Astrocyte (in vitro differentiated cells and primary cell): ENCODE data around the gene MCM7. TPM values are rescaled to one million over a fixed set of nuclear protein-coding genes. Genes with fewer than 3 reads are reported as not detected.

Experiments used
- DNase-seq: peaks from one replicate; pipeline ENCODE4 v3.0.0-alpha.2; 2010; ENCODE audit warnings: low read depth
- FAIRE-seq: peaks from 2 replicates; lab custom pipeline; 2011; peaks lifted over from hg19 to GRCh38; lab: Jason Lieb, UNC
- H2AFZ ChIP-seq: 2 replicates; pipeline ENCODE4 v1.6.0; 2012; ENCODE audit warnings: low read depth, low read length, inconsistent platforms
- H3K27ac ChIP-seq: 2 replicates; pipeline ENCODE4 v1.5.1; 2011; ENCODE audit warnings: low read depth, low read length, inconsistent platforms
- H3K27me3 ChIP-seq: 2 replicates; pipeline ENCODE4 v1.6.0; 2011; ENCODE audit warnings: low read length, inconsistent platforms; ENCODE audit not compliant: insufficient read depth
- H3K36me3 ChIP-seq: 2 replicates; pipeline ENCODE4 v1.5.1; 2011; ENCODE audit warnings: low read length, inconsistent platforms; ENCODE audit not compliant: insufficient read depth
- H3K4me1 ChIP-seq: 2 replicates; pipeline ENCODE4 v1.5.1; 2011; ENCODE audit warnings: low read length, inconsistent platforms; ENCODE audit not compliant: insufficient read depth
- H3K4me2 ChIP-seq: 2 replicates; pipeline ENCODE4 v1.6.0; 2012; ENCODE audit warnings: low read length, inconsistent platforms
- H3K4me3 ChIP-seq: 2 replicates; pipeline ENCODE4 v1.5.1; 2011; ENCODE audit warnings: low read depth, mild to moderate bottlenecking, low read length, inconsistent platforms; ENCODE audit not compliant: insufficient read depth
- H3K79me2 ChIP-seq: 2 replicates; pipeline ENCODE4 v1.6.0; 2012; ENCODE audit warnings: mild to moderate bottlenecking, low read length, inconsistent platforms; ENCODE audit not compliant: insufficient read depth
- H3K9ac ChIP-seq: 2 replicates; pipeline ENCODE4 v1.6.0; 2012; ENCODE audit warnings: mild to moderate bottlenecking, low read length, inconsistent platforms
- H3K9me3 ChIP-seq: 2 replicates; pipeline ENCODE4 v1.5.1; 2012; ENCODE audit warnings: low read depth, mild to moderate bottlenecking, low read length, inconsistent platforms; ENCODE audit not compliant: insufficient read depth
- H4K20me1 ChIP-seq: 2 replicates; pipeline ENCODE4 v1.6.0; 2012; ENCODE audit warnings: low read length, inconsistent platforms; ENCODE audit not compliant: insufficient read depth
- H3K27ac Mint-ChIP-seq: one replicate; pipeline ENCODE4 v1.8.0; 2021; ENCODE audit warnings: mild to moderate bottlenecking, mixed read lengths; ENCODE audit not compliant: unreplicated experiment
- H3K27me3 Mint-ChIP-seq: one replicate; pipeline ENCODE4 v1.8.0; 2021; ENCODE audit warnings: low read depth, mixed read lengths; ENCODE audit not compliant: unreplicated experiment
- H3K36me3 Mint-ChIP-seq: one replicate; pipeline ENCODE4 v1.8.0; 2021; ENCODE audit warnings: low read depth, mixed read lengths; ENCODE audit not compliant: unreplicated experiment
- H3K4me1 Mint-ChIP-seq: one replicate; pipeline ENCODE4 v1.8.0; 2021; ENCODE audit warnings: low read depth, mixed read lengths; ENCODE audit not compliant: unreplicated experiment
- H3K4me3 Mint-ChIP-seq: one replicate; pipeline ENCODE4 v1.8.0; 2021; ENCODE audit warnings: mild to moderate bottlenecking, moderate library complexity, mixed read lengths; ENCODE audit not compliant: unreplicated experiment
- H3K9me3 Mint-ChIP-seq: one replicate; pipeline ENCODE4 v1.8.0; 2021; ENCODE audit warnings: mild to moderate bottlenecking, mixed read lengths; ENCODE audit not compliant: unreplicated experiment
- EZH2 ChIP-seq: IDR thresholded peaks from 2 replicates; pipeline ENCODE4 v1.6.1; 2012; ENCODE audit warnings: mild to moderate bottlenecking, low read length, inconsistent platforms; ENCODE audit not compliant: insufficient read depth
- total RNA-seq: library from RNA; stranded (reverse); gene quantifications from 2 replicates; pipeline ENCODE4 v1.2.1, GENCODE V29; 2021
- TF ChIP-seq, protein P1 (sequence below): IDR thresholded peaks from 2 replicates; pipeline ENCODE4 v1.5.1; 2011; ENCODE audit warnings: low read depth, mild to moderate bottlenecking, inconsistent platforms, low read length, moderate library complexity; ENCODE audit not compliant: insufficient read depth

MCM7 gene
- total RNA-seq, 1 donor from 2014 or later: 55.2 TPM

DNA sequence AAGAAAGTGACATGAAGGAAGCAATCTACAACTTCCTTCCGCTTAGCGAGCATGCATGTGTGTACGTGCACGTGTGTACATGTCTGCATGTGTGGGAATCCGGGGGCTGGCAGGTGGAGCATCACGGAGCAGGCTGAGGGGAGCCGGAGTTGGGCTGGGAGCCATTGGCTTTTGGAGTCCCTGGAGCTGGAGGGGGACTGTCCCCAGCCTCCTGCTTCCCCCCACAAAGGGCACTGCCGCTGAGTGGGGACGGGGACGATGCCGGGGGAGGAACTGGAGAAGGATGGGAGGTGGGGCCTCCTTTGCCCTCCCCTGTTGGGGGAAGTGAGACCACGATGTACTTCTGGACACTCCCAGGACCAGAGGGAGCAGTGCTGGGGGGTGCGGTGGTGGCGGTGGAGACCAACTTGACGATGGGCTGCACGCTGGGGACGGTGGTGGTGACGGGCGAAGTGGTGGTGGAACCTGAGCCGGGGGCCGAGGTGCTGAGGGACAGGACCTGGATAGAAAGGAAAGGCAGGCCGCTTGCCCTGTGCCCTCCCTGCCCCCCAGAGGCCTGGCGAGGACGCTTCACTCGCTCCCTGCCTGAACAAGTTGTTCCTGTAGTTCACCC lies 6.0 kb upstream of the MCM7 start:
- H3K9ac ChIP-seq: no peak overlapping the region
- Mint-ChIP-seq H3K4me3 (no peak overlapping the region), H3K4me1 (peaks cover 6% of the 10 kb centered on the region), H3K36me3 (peaks cover 33% of the 10 kb centered on the region), H3K9me3 (no peaks in the 10 kb centered on the region), H3K27ac (no peak overlapping the region), H3K27me3 (no peaks in the 10 kb centered on the region)
- FAIRE-seq (no peak), DNase-seq (no peak)
- H3K36me3 ChIP-seq: peaks cover 21% of the 10 kb centered on the region
- H3K9me3 ChIP-seq: no peaks in the 10 kb centered on the region
- H3K4me3 ChIP-seq: no peak overlapping the region
- peaks cover 4% of the 10 kb centered on the region for H3K79me2 ChIP-seq
- no peak overlapping the region for H2AFZ ChIP-seq
- no peaks in the 10 kb centered on the region for H3K27me3 ChIP-seq
- no peak overlapping the region for H3K27ac ChIP-seq
- no peak overlapping the region for H3K4me2 ChIP-seq
- peaks cover 13% of the 10 kb centered on the region for H4K20me1 ChIP-seq
- TF ChIP-seq EZH2: no peak
- TF ChIP-seq, protein P1, sequence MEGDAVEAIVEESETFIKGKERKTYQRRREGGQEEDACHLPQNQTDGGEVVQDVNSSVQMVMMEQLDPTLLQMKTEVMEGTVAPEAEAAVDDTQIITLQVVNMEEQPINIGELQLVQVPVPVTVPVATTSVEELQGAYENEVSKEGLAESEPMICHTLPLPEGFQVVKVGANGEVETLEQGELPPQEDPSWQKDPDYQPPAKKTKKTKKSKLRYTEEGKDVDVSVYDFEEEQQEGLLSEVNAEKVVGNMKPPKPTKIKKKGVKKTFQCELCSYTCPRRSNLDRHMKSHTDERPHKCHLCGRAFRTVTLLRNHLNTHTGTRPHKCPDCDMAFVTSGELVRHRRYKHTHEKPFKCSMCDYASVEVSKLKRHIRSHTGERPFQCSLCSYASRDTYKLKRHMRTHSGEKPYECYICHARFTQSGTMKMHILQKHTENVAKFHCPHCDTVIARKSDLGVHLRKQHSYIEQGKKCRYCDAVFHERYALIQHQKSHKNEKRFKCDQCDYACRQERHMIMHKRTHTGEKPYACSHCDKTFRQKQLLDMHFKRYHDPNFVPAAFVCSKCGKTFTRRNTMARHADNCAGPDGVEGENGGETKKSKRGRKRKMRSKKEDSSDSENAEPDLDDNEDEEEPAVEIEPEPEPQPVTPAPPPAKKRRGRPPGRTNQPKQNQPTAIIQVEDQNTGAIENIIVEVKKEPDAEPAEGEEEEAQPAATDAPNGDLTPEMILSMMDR: no peak
- H3K4me1 ChIP-seq: peaks cover 8% of the 10 kb centered on the region

DNA sequence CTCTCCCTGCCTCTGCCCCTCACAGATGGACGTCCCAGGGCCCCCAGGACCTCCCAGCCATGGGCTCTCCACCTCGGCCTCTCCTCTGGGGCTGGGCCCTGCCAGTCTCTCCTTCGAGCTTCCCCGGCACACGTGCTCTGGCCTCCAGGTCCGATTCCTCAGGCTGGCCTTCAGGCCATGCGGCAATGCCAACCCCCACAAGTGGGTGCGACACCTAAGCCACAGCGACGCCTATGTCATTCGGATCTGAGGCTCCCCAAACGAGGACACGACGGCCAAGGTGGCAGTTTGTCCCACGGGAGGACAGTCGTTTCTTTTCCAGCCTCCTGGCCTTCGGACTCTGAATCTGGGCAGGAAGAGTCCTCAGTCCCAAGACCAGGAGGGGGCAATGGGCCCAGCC lies 5.4 kb upstream of the MCM7 start:
- Histone ChIP-seq H3K4me2 (no peak overlapping the region), H3K4me1 (peaks cover 10% of the 10 kb centered on the region), H3K9me3 (no peaks in the 10 kb centered on the region), H3K79me2 (peaks cover 6% of the 10 kb centered on the region), H2AFZ (no peak overlapping the region), H3K27me3 (no peaks in the 10 kb centered on the region), H3K9ac (no peak overlapping the region), H4K20me1 (peaks cover 13% of the 10 kb centered on the region), H3K4me3 (no peak overlapping the region), H3K27ac (no peak overlapping the region), H3K36me3 (peaks cover 21% of the 10 kb centered on the region)
- Mint-ChIP-seq H3K36me3 (peaks cover 31% of the 10 kb centered on the region), H3K4me1 (peaks cover 6% of the 10 kb centered on the region), H3K27me3 (no peaks in the 10 kb centered on the region), H3K4me3 (no peak overlapping the region), H3K27ac (peak overlapping the region; percentile 69), H3K9me3 (no peaks in the 10 kb centered on the region)
- DNase-seq: no peak
- TF ChIP-seq EZH2: no peak
- TF ChIP-seq, protein P1: no peak
- no peak for FAIRE-seq

DNA sequence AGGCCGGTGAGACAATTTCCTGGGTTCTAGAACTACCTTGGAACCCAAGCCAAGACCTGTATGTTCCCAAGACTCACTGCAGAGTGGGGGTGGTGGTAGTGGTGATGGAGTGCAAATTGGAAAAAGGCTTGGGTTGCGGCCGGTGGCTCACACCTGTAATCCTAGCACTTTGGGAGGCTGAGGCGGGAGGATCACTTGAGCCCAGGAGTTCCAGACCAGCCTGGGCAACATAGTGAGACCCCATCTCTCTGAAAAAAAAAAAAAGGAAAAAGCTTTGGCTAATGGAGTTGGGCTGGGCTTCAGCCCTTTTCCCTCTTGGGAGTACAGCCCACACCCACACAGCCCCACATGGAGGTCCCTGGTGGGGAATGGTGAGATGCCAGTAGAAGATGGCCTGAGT lies 4.3 kb upstream of the MCM7 start:
- H3K27ac ChIP-seq: no peak overlapping the region
- Mint-ChIP-seq H3K4me1 (peaks cover 6% of the 10 kb centered on the region), H3K4me3 (no peak overlapping the region), H3K36me3 (peaks cover 26% of the 10 kb centered on the region), H3K27me3 (no peaks in the 10 kb centered on the region), H3K9me3 (no peaks in the 10 kb centered on the region), H3K27ac (no peak overlapping the region)
- H3K4me3 ChIP-seq: no peak overlapping the region
- peaks cover 13% of the 10 kb centered on the region for H4K20me1 ChIP-seq
- H3K79me2 ChIP-seq: peaks cover 12% of the 10 kb centered on the region
- H3K4me2 ChIP-seq: no peak overlapping the region
- DNase-seq (no peak), FAIRE-seq (no peak)
- peaks cover 15% of the 10 kb centered on the region for H3K36me3 ChIP-seq
- H3K4me1 ChIP-seq: peaks cover 10% of the 10 kb centered on the region
- no peaks in the 10 kb centered on the region for H3K27me3 ChIP-seq
- no peaks in the 10 kb centered on the region for H3K9me3 ChIP-seq
- H2AFZ ChIP-seq: no peak overlapping the region
- no peak overlapping the region for H3K9ac ChIP-seq
- no peak for TF ChIP-seq EZH2
- TF ChIP-seq, protein P1: no peak
